ENCODE data around the gene HSPA6. TPM values are rescaled to one million over a fixed set of nuclear protein-coding genes. Genes with fewer than 3 reads are reported as not detected.
"Not testable (repeated sequence)": the region's sequence is repeated elsewhere in the genome, so short reads cannot be mapped to it uniquely, and the experiment has no call there.

The HSPA6 gene
- polyA plus RNA-seq, 1 experiment: 0.27 TPM

DNA sequence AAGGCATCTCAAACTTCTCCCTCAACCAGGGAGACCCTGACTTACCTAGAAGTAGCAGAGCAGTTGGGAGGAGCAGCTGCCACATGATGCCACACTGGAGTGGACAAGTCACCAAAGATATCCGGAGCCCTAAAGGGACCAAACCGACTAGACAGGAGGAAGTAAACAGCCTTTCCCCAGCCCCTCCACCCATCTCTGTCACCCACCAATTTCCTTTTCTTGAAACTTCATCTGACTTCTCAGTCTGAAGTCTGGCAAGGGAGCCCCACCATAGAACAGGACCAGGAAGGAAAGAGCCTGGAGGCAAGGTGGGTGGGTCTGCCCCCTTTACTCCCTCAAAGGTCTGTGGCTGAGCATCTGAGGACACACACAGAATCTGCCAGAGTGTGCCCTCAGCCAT, 25.3 kb downstream of the HSPA6 start, which contains the start of gene FCGR3A:
FCGR3A (minus strand) TSS at position 167 of the 400 bp plus-strand sequence; CDS start at position 85, 82 bp downstream.
- POLR2A ChIA-PET: no interaction called here
- CTCF ChIA-PET: no interaction called here

DNA sequence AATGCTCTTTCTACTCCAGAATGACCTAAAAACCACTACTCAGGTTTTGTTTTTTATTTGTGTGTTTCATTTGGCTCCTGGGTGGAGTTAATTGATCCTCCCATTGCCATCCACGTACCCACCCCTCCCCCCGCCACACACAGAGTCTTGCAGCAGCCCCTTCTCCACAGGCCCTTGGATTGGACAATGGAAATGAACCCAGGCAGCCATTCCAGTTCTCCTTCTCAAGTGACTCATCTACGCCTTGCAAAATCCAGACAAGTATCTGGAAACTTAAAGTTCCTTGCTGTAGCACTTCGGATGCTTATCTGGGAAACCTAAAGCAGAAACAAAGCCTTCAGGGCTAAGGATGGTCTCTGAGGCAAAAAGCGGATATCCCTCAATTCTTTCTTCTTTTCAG, 26.6 kb downstream of the HSPA6 start:
- CTCF ChIA-PET; POLR2A ChIA-PET; DNase-seq (ENCODE audit: low read depth, low spot score): not testable (repeated sequence)

More for the DNA sequence above, 25.3 kb downstream of the HSPA6 start, which contains the start of gene FCGR3A:
- no peak for TF ChIP-seq CTCF (IDR thresholded peaks at IDR 0.05; ENCODE audit: low read depth, low read length)
- Histone ChIP-seq H3K27ac (ENCODE audit: low read depth, low read length) (no peak within 1 kb of the TSS), H3K27me3 (ENCODE audit: control insufficient read depth, insufficient read depth, low read length) (peaks cover 3% of the 10 kb centered on the region), H3K9me3 (ENCODE audit: control insufficient read depth, insufficient read depth, low read length) (no peaks in the 10 kb centered on the region), H3K4me3 (ENCODE audit: low read depth, low read length) (no peak within 1 kb of the TSS)
- DNase-seq (ENCODE audit: low read depth, low spot score): no peak

GRCh38 chr1:161553631-161554030, 29.3 kb downstream of the HSPA6 start:
- H3K4me3 ChIP-seq (ENCODE audit: low read depth, low read length); DNase-seq (ENCODE audit: low read depth, low spot score); CTCF ChIA-PET; H3K9me3 ChIP-seq (ENCODE audit: control insufficient read depth, insufficient read depth, low read length); H3K27me3 ChIP-seq (ENCODE audit: control insufficient read depth, insufficient read depth, low read length); H3K27ac ChIP-seq (ENCODE audit: low read depth, low read length); POLR2A ChIA-PET: not testable (repeated sequence)

More for the DNA sequence above, 26.6 kb downstream of the HSPA6 start:
- H3K9me3 ChIP-seq (ENCODE audit: control insufficient read depth, insufficient read depth, low read length); H3K4me3 ChIP-seq (ENCODE audit: low read depth, low read length); H3K27me3 ChIP-seq (ENCODE audit: control insufficient read depth, insufficient read depth, low read length); H3K27ac ChIP-seq (ENCODE audit: low read depth, low read length): not testable (repeated sequence)

- H3K27me3 ChIP-seq (ENCODE audit: control insufficient read depth, insufficient read depth, low read length); DNase-seq (ENCODE audit: low read depth, low spot score); CTCF ChIA-PET; H3K27ac ChIP-seq (ENCODE audit: low read depth, low read length); H3K4me3 ChIP-seq (ENCODE audit: low read depth, low read length); POLR2A ChIA-PET; H3K9me3 ChIP-seq (ENCODE audit: control insufficient read depth, insufficient read depth, low read length): not testable (repeated sequence)
Measured at GRCh38 chr1:161554340-161554739, 30.0 kb downstream of the HSPA6 start.

- H3K4me3 ChIP-seq (ENCODE audit: low read depth, low read length); H3K9me3 ChIP-seq (ENCODE audit: control insufficient read depth, insufficient read depth, low read length); DNase-seq (ENCODE audit: low read depth, low spot score); POLR2A ChIA-PET; H3K27ac ChIP-seq (ENCODE audit: low read depth, low read length); CTCF ChIA-PET; H3K27me3 ChIP-seq (ENCODE audit: control insufficient read depth, insufficient read depth, low read length): not testable (repeated sequence)
Measured at GRCh38 chr1:161554815-161555417, 30.6 kb downstream of the HSPA6 start.

DNA sequence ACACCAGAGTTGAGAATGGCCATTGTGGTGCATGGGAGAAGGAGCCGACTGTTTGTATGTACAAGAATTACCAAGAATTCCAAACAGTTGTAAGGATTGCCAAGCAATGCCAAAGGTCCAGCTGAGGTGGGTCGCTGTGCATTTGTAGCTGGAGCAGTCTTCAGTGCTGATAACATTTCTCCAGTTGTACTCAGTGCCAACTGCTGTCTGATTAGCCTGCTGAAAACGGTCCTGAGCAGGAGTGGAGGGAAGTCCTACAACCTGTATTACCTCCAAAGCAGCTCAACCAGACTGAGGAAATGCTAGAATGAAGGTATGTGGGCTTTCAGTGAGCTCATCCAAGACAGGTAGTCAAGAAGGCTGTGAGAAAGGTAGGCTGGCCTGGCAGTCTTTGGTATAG, 31.8 kb downstream of the HSPA6 start:
- H3K4me3 ChIP-seq (ENCODE audit: low read depth, low read length); H3K27me3 ChIP-seq (ENCODE audit: control insufficient read depth, insufficient read depth, low read length); DNase-seq (ENCODE audit: low read depth, low spot score); H3K9me3 ChIP-seq (ENCODE audit: control insufficient read depth, insufficient read depth, low read length); CTCF ChIA-PET; POLR2A ChIA-PET; H3K27ac ChIP-seq (ENCODE audit: low read depth, low read length): not testable (repeated sequence)

DNA sequence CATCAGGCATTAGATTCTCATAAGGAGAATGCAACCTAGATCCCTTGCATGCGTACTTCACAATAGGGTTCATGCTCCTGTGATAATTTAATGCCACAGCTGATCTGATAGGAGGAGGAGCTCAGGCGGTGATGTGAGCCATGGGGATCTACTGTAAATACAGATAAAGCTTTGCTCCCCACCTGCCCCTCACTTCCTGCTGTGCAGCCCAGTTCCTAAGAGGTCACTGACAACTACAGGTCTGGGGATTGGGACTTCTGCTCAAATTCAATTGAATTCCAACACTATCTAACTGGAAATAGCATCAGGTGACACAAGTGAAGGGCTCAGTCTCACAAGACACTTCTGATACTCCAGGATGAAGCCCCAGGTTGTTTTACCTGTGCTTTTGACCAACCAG, 32.6 kb downstream of the HSPA6 start:
- H3K4me3 ChIP-seq (ENCODE audit: low read depth, low read length); DNase-seq (ENCODE audit: low read depth, low spot score); CTCF ChIA-PET; H3K27ac ChIP-seq (ENCODE audit: low read depth, low read length); H3K27me3 ChIP-seq (ENCODE audit: control insufficient read depth, insufficient read depth, low read length); POLR2A ChIA-PET; H3K9me3 ChIP-seq (ENCODE audit: control insufficient read depth, insufficient read depth, low read length): not testable (repeated sequence)

- H3K4me3 ChIP-seq (ENCODE audit: low read depth, low read length); POLR2A ChIA-PET; H3K9me3 ChIP-seq (ENCODE audit: control insufficient read depth, insufficient read depth, low read length); DNase-seq (ENCODE audit: low read depth, low spot score); H3K27ac ChIP-seq (ENCODE audit: low read depth, low read length); CTCF ChIA-PET; H3K27me3 ChIP-seq (ENCODE audit: control insufficient read depth, insufficient read depth, low read length): not testable (repeated sequence)
Measured at GRCh38 chr1:161557506-161558450, 33.4 kb downstream of the HSPA6 start.

- POLR2A ChIA-PET; CTCF ChIA-PET; H3K27ac ChIP-seq (ENCODE audit: low read depth, low read length); H3K4me3 ChIP-seq (ENCODE audit: low read depth, low read length); H3K27me3 ChIP-seq (ENCODE audit: control insufficient read depth, insufficient read depth, low read length); DNase-seq (ENCODE audit: low read depth, low spot score); H3K9me3 ChIP-seq (ENCODE audit: control insufficient read depth, insufficient read depth, low read length): not testable (repeated sequence)
Measured at GRCh38 chr1:161560960-161561715, 36.8 kb downstream of the HSPA6 start.

DNA sequence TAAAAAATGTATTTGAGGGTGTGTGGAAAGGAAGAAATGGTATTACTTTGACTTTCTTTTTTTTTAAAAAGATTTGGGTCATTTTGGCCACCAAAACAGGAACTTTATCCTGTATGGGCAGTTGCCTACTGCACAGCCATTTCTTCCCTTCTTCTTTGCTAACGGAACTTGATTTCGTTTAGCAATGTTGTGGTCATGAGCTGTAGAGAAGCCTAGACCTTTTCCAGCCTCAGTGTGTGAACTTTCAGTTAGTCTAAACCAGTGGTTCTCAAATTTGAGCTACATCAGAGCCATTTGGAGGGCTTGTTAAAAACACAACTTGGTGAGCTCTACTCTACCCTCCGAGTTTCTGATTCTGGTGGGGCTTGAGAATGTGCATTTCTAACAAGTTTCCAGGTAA, 38.1 kb downstream of the HSPA6 start:
- H3K9me3 ChIP-seq (ENCODE audit: control insufficient read depth, insufficient read depth, low read length); H3K27ac ChIP-seq (ENCODE audit: low read depth, low read length); H3K27me3 ChIP-seq (ENCODE audit: control insufficient read depth, insufficient read depth, low read length); CTCF ChIA-PET; DNase-seq (ENCODE audit: low read depth, low spot score); POLR2A ChIA-PET; H3K4me3 ChIP-seq (ENCODE audit: low read depth, low read length): not testable (repeated sequence)

GRCh38 chr1:161563522-161563921, 39.2 kb downstream of the HSPA6 start:
- H3K27ac ChIP-seq (ENCODE audit: low read depth, low read length); H3K4me3 ChIP-seq (ENCODE audit: low read depth, low read length); CTCF ChIA-PET; DNase-seq (ENCODE audit: low read depth, low spot score); H3K9me3 ChIP-seq (ENCODE audit: control insufficient read depth, insufficient read depth, low read length); H3K27me3 ChIP-seq (ENCODE audit: control insufficient read depth, insufficient read depth, low read length); POLR2A ChIA-PET: not testable (repeated sequence)

Data from AG04450 (cell line).